AG08396 (cell line): ENCODE measurements around the gene AGMO.
"Not testable (repeated sequence)": the region's sequence is repeated elsewhere in the genome, so short reads cannot be mapped to it uniquely, and the experiment has no call there.

Source experiments
- DNase-seq: peaks from one replicate; pipeline ENCODE4 v3.0.0; 2012; ENCODE audit warnings: low spot score, mixed read lengths

The AGMO gene

DNA sequence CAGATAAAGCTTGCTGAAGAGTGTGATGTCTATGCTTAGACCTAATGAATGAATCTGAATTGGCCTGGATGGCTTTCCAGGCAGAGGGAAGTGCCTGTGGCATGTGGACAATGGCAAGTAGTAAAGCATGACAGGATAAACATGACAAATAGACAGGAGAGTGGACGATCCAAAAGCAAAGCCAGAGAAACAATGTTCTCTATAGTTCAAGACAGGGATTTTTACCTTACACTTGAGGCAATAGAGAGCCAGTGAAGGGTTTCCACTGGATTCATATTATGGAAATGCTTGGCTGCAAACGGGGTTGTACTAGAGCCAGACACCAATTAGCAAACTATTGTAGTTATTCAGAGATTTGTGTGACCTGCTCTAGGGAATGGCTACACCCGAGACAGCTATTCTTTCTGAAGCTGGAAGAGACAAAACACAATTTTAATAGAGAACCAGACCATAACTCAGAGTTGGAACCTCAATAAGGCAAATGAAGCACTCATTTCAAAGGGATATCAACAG is 2.3 kb downstream of the AGMO start:
- no peak for DNase-seq

GRCh38 chr7:15558756-15559155 is 3.1 kb downstream of the AGMO start:
- no peak for DNase-seq

DNA sequence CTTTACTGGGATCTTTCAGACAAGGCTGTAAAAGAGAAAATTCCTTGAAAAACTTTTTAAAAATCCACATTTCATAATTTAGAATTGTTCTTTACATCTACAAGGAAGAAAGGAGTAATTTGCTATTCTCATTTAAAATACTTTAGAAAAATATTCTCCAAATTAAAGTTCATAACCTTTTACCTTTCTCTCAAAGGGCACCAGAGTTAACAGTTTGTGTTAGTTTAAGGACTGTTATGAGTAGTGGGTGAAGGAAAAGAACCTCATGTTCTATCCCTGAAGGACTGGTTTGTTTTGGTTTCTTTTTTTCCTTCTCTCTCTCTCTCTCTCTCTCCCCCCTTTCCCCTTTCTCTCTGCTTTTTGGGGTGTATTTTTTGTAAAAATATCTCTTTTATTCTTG is 4.1 kb downstream of the AGMO start:
- DNase-seq = no peak

GRCh38 chr7:15557186-15557585 is 4.6 kb downstream of the AGMO start:
- no peak for DNase-seq

- no peak for DNase-seq
These were observed 5.3 kb downstream of the AGMO start for GRCh38 chr7:15556339-15557105.

GRCh38 chr7:15555381-15555859 is 6.4 kb downstream of the AGMO start:
- no peak for DNase-seq

GRCh38 chr7:15554744-15555143 is 7.1 kb downstream of the AGMO start:
- DNase-seq = no peak

GRCh38 chr7:15554081-15554480 is 7.7 kb downstream of the AGMO start:
- DNase-seq = no peak

- DNase-seq = not testable (repeated sequence)
These were observed 14.5 kb downstream of the AGMO start for GRCh38 chr7:15547320-15547719.

DNA sequence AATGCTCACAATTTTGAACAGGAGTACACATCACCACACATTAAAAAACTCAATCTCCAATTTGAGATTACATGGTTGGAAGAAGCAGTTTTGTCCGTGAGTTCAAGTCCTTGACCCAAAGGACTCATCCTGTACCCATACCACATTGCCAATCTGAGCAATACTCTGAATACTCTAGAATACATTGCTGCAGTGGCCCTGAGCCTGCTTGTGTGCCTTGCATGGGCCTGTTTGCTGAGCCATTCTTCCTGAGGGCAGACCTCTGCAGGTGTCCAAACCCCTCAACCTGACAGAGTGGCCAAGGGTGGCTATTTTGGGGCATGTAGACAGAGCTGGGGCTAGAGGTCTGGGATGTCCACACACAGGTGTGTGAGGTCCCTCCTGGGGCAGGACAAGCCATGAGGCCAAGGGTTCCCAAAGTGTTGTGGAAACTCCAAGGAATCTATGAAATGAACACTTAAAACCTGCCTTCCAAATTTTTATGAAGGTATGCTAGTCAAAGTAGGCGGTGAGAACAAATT is 15.5 kb downstream of the AGMO start:
- no peak for DNase-seq

DNA sequence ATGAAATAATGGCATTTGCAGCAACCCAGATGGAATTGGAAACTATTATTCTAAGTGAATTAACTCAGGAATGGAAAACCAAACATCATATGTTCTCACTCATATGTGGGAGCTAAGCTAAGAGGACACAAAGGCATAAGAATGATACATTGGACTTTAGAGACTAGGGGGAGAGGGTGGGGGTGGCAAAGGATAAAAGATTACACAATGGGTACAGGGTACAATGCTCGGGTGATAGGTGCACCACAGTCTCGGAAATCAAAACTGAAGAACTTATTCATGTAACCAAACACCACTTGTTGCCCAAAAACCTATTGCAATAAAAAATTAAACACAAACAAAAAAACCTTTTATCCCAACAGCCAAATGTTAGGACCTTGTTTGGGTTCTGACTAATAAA is 17.8 kb downstream of the AGMO start:
- no peak for DNase-seq

DNA sequence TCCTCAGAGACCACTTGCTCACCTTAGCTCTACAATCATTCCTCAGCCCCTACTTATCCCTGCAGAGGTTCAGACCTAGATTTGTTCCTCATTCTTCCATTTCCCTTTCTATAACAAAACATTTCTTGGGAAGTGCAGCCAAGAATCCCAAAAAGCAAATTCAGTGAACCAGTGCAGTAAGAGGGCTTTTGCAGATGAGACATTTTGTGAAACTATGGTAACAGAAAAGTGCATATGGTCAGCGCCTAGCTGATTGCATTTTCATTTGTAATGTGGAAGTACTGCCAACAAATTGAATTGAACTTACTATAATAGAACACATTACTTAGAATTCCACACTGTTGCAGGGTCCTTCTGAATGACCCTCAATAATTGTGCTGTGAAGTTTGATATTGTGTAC is 18.6 kb downstream of the AGMO start:
- DNase-seq = no peak

DNA sequence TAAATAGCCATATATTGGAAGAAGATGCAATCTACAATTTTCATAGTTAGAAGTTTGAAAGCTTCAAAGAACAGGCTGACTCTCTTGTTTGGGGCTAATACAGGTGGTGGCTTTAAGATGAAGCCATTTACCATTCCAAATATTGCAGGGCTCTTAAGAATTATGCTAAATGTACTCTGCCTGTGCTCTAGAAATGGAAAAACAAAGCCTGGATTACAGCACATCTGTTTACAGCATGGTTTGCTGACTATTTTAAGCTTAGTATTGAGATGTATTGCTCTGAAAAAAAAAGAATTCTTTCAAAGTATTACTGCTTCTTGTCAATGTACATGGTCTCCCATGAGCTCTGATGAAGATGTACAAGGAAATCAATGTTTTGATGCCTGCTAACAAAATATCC is 34.2 kb downstream of the AGMO start:
- DNase-seq = no peak

DNA sequence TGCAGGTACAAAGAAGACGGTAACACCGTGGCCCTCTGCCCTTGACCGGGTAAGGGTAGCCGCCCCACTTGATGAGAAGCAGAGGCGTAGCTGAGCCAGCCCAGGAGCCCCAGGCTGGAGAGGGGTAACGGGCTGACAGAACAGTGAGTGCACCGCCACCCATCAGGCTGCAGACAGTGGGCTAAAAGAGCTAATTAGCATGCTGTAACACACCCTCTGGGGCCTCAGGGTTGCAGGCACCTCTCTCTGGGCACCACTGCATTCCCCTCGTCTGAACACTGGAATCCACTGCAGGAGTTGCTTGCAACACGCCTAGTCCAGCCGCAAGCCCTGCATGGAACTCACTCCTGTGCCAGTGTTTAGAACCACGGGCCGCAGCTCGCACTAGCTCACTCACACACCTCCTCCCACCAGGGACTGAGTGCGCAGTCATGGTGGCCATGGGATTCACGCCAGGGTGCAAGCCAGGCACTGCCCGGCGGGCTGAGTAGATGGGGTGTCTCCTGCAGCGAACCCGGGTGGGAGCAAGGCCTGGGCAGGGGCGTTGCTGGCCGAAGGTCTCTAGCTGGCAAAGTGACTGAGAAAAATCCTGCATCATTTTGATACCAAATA is 36.1 kb downstream of the AGMO start:
- no peak for DNase-seq

- no peak for DNase-seq
These were observed 37.7 kb downstream of the AGMO start for GRCh38 chr7:15524077-15524476.

DNA sequence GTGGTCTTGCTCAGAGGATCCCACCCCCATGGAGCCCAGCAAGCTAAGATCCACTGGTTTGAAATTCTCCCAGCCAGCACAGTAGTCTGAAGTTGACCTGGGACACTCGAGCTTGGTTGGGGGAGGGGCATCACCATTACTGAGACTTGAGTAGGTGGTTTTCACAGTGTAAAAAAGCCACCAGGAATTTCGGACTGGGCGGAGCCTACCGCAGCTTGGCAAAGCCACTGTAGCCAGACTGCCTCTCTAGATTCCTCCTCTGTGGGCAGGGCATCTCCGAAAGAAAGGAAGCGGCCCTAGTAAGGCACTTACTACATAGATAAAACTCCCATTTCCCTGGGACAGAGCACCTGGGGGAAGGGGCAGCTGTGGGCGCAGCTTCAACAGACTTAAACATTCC is 44.0 kb downstream of the AGMO start:
- DNase-seq = not testable (repeated sequence)

- DNase-seq = no peak
These were observed 46.6 kb downstream of the AGMO start for GRCh38 chr7:15515252-15515651.

DNA sequence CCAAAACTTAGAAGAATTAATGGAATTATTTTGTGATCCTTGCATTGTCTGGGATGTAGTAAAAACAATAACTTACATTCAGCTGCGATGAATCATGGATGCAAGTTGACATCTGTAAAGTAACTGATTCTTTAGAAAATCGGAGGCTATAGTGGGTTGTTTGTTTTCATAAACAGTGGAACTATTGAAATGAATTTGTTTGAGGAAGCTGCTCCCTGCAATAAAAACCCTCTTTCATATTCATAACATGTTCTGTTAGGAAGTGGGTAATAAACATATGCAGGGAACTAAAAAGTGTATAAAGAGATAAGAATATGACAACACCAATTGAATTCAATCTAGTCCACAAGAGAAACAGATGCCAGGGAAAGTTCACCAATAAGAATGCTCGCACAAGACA is 53.6 kb downstream of the AGMO start:
- DNase-seq = no peak

DNA sequence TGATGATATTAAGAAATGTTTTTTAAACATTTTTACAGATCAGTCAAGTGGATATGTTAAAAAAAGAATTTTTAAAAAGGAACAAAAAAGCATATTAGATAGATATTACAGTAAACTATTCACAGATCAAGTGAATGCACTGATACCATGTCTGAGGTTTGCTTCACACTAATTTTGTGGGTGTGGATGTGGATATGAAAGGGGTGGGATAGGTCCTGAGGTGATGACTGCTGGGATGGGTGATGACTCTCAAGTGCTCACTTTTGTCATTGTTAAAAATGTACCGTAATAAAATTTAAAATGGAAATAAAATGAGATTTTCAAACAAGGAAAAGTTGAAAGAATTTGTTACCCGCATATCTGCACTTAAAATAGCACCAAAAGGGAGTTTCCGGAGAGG is 54.1 kb downstream of the AGMO start:
- DNase-seq = no peak

DNA sequence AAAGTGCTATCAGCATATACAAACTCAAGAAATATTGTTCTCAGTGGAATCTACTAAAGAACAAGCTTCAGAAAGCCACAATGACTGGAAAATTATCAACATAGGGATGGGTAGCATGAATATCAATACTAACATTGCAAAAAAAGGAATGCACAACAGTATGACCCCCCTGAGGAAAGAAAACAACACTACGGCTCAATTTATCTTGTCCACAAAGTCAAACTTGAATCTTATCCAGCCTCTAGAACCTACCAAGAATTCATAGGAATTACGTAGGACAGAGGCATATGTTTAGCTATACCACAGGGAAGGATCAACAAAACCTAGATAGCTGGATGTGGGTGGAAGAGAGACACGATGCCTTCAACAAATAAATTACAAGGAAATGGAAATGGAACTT is 54.6 kb downstream of the AGMO start:
- DNase-seq = no peak

GRCh38 chr7:15505761-15506160 is 56.1 kb downstream of the AGMO start:
- no peak for DNase-seq

- DNase-seq = no peak
These were observed 57.5 kb downstream of the AGMO start for GRCh38 chr7:15504351-15504750.

- DNase-seq = no peak
These were observed 58.1 kb downstream of the AGMO start for GRCh38 chr7:15503603-15504290.
